Right forelimb (tissue), 1 donor: ENCODE data around the gene STK32B.

ENCODE experiments used
- DNase-seq: peaks from one replicate; pipeline ENCODE4 v3.0.0-alpha.2; 2018

Gene STK32B

DNA sequence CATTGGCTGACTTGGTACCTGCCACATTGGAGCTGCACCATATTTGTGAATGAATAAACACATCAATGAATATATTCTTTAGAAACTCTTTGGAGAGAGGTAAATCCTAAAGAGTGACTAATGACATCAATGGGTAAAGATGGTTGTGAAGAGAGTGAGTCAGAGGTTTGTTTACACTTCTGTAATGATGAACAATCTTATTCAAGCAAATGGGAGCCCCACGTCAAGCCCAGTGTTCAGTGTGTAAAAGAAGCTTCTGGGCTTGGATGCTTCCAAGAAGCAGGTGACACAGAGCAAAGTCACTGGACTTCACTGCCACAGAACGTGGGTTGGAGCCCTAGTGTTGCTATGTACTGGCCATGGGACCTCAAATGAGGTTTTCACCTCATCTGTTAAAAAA lies 319.0 kb downstream of the STK32B start:
- no peak for DNase-seq

- no peak for DNase-seq
Observed at GRCh38 chr4:5371415-5372190, 320.3 kb downstream of the STK32B start.

DNA sequence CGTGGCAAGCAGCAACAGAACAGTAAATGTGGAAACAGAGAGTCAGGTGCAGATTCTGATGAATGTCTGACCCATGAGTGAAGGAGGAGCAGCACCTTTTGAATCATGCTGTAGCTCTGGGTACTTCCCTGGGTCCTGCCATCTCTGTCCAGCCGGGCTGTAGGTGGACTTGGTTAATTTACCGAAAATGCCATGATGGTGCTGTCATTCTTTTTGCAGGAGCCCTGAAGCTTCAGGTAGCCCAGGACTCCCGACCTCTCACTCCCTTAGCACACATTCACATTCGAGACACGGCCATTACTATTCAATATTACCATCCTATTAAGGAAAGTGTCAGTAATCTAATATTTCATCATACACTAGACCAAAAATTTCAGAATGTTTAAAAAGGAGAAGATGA lies 320.9 kb downstream of the STK32B start:
- DNase-seq: no peak

GRCh38 chr4:5373327-5373726 lies 322.0 kb downstream of the STK32B start:
- no peak for DNase-seq

DNA sequence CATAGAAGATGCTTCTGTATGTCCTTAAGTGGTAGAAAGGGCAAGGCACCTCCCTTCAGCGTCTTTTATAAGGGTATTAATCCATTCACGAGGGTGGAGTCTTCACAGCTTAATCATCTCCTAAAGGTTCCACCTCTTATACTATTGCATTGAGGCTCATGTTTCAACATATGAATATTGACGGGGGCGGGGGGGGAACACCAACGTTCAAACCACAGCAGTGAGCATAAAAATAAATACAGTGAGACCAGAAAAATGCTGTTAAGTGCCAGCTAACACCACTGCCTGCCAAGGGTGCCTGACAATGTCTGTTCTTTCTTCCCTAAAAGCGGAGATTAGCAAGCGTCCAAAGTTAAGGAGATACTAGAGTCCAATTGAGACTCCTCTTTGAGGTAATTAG lies 323.3 kb downstream of the STK32B start:
- DNase-seq: no peak

- DNase-seq: no peak
Observed at GRCh38 chr4:5374994-5375393, 323.7 kb downstream of the STK32B start.

DNA sequence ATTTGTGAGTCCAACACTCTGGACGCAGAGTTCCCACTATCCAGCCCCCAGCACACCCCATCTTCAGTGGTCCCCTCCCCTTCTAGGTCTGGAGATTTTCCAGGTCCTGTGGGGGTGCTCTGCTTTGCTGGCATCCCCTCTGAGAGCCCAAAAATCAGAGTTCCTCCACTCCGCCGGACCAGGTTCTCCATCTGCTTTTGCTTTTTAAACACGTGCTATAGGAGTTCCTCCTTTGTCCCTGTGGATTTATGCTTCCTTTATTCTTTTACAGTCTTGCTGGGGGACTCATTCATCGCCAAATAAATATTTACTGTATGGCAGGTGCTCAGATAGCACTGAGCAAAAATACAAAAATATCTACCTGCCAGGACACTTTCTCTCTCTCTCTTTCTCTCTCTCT lies 324.7 kb downstream of the STK32B start:
- DNase-seq: no peak

DNA sequence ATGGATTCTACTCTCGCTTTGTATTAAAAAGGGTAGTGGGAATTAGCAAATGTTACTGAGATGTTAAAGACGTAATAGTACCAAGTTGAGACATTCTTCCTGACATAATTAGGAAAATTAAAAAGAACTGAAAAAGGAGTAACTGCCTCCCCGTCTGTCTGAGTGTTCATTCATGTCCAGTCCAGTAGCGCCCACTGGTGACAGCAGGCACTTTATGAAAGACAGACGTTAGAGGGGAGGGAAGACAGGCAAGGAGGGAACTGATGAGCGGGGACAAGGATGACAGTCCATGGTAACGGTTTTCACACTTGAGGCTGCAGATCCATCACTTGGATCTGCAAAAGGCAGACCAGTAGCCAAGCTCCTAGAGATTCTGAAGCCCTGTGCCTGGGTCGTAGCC lies 326.7 kb downstream of the STK32B start:
- DNase-seq: no peak

DNA sequence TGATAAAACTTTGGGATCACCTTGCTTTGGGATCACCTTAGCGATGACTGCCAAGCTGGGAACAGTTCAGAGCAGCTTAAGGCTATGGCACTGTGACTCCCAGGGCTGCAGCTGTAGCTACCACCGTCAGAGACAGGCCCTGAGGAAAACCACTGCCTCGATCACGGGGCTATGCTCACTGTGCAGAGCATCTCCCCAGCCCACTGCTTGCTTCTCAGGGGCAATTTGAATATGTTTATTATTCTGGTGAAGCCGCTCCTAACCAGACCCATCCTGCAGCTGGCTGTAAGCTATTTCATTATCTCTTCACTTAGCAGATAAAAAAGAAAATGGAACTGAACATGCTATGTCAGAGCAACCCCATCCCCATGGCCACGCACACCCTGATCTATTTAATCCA lies 328.6 kb downstream of the STK32B start:
- no peak for DNase-seq

GRCh38 chr4:5381961-5382441 lies 330.7 kb downstream of the STK32B start:
- no peak for DNase-seq

DNA sequence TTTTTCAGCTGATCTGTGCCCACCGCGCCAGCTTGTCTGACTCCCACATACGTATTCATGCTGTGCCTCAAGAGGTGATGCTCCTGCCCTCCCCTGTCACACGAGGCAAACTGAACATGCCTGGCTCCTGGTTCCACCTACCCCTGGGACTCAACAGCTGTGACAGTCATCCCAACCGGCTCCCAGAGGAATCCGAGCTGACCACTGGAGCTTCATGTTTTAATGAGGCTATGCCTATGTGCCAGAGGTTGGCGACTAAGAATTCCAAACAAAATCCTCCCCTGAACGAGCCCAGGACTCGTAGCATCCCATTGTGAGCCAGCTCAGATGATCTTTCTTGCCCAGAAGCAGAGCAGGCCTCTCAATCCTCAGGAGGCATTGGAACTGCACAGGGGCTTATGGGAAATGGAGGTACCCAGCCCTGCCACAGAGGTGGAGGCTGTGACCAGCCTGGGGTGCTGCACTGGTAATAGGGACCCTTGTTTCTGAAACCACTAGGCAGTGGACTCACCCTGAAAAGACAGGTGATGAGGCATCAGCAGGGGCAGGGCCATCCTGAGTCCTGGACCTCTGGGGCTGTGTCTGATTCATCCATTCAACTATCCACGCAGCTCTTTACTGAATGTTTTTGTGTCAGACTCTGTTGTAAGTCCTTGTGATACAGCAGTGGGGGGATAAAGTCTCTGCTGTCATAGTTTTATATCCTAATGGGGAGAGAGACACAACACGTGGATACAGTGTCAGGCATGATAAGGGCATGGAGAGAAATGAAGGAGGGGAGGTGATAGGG lies 332.1 kb downstream of the STK32B start:
- no peak for DNase-seq

- no peak for DNase-seq
Observed at GRCh38 chr4:5385741-5386311, 334.5 kb downstream of the STK32B start.

DNA sequence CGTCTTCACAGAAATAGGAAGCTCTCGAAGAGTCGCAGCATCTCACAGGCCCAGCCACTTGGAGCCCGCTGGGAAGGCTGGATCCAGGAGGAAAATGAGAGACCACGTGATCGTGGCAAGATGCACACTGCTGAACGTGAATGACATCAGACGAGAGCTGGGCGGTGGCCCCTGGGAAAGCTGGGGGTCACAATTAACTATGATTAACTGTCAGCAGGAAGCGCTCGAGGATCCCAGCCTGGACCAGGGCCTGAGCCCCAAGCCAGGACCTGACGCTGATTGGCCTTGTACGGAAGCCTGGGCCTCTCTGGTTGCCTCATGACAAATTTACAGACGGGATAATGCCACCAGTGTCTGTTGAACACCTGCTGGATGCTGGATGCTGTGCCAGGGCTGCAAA lies 335.6 kb downstream of the STK32B start:
- DNase-seq: no peak

DNA sequence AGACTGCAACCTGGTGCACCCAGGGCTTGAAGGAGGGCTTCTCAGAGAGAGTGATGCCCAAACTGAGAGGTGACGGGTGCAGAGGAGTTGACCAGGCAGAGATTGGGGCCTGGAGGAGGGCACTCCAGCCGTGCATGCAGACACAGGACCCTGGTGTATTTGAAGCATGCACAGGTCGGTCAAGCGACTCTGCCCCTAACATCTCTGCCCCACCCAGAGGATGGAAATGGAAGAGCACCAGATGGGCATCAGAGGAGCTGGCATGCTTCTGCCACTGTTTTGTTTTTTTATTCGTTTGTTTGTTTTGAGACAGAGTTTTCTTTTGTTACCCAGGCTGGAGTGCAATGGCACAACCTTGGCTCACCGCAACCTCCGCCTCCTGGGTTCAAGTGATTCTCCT lies 336.2 kb downstream of the STK32B start:
- DNase-seq: no peak

DNA sequence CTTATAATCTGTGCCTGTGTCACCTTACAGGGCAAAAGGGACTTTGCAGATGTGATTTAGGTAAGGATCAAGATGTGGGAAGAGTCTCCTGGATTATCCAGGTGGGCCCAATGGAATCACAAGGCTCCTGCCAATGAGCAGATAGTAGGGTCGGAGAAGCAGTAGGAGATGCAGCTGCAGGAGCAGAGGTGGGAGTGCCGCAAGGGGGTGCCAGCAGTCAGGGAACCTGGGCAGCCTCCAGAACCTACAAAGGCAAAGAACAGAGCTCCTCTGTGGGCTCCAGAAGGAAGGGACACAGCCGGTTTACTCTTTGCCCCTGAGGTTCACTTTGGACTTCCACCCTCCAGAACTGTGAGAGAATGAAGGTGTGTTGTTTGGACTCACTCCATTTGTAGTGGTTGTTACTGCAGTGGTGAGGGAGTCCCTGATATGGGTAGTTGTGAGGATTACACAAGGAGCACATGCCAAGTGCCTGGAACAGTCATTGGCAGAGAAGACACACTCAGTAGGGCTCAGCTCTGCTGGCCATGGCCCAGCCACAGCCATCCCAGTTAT lies 338.6 kb downstream of the STK32B start:
- no peak for DNase-seq

DNA sequence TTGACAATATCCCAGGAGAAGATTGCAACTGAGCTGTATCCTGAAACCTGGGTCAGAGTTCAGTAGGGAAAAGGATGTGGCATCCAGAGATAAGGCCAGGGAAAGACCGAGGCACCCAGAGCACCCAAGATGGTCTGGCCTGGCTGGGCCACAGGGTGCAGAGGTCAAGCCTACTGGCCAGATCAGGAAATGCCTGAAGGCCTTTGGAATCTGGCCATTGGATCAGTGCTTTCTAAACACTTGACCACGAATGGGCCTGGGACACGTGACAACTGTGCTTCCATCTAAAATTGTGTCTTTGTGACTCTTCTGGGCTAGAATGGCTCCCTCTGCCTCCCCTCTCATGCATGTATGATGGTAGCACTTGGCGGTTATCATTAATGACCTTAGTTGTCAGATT lies 340.2 kb downstream of the STK32B start:
- no peak for DNase-seq

DNA sequence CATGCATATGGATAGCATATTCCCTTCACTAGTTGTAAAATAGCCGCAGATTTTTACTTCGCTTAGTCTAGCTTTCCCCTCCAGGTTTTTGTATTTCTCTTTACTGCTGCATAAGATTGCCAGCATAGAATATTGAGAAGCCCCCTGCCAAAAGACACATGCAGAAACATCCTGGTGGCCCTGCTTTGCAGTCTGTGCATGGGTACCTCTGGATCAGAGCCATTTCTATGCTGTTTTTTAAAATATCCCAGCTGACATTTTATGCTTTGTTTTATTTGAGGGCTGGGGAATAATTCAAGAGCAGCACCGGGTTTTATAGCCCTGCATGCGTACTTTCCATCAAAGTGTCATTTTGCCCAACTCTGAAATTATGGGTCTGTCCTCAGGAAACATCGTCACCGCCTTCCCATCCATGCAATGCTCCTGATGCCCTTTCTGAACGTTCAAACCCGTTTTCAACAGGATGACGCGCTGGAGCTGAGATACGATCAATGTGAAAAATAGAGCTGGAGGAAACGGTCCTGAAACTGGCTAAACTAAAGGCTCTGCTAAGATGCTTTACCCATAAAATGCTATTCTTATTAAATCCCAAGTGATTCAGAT lies 342.7 kb downstream of the STK32B start:
- DNase-seq: no peak

DNA sequence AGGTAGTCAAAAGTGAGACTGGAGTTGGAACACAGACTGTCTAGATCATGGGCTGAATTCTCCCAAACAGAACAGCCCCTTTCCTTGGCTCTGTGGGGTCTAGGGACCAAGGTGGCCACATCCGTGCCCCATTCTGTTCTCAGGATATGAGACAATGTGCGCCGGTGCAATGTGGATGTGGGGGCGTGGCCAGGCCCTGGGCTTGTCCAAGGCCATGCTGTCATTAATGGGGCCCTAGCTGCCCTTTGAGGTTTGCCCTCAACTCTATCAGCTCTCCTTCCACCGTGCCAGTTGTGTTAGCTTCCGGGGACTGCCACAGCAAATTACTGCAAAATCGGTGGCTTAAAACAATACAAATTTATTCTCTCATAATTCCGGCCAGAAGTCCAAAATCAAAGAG lies 344.5 kb downstream of the STK32B start:
- DNase-seq: no peak

- no peak for DNase-seq
Observed at GRCh38 chr4:5398056-5398455, 346.8 kb downstream of the STK32B start.

DNA sequence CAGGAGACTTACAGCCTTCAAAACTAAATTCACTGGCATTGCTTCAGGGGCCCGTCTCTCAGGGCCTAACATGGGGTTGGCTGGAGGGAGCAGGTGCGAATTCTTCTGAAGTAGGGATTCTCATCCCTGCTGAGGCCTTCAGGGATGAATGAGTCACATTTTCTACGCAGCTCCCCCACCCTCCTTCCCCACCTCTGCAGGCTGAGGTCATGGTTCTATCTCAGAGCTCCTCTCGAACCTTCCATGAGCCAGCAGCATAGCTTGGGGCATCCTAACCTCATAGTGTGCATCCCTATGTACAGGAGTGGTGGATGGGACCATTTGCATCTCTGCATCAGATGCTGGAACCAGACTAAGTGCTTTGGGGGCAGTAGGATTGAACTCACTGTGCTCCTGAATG lies 347.8 kb downstream of the STK32B start:
- no peak for DNase-seq

DNA sequence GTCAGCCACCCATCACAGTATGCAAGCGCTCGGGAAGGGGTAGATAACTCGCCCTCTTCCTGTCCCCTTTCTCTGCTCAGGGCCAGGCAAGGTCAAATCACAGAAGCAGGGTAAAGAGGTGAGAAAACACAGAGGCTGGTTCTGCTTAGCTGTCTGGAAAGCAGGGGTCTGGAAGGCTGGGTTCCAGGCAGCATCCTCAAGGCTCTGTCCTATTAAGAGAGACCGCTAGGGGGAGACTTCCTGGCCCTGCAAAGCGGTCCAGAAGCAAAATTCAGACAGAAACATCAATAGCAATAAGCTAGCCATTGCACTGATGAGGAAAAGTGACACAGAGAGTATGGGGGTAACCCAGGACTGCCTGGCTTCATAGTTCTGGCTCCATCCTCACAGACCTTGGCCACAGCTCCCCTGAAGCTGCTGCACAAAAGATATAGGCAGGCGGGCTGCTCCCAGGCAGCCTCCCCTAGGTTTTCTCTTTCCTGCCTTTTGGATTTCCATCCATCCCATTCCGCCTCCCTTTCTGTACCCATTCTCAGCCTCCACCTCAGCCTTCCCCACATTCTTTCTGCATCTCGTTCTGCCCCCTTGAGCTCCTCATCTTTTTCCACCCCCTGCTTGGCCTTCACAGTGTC lies 348.6 kb downstream of the STK32B start:
- no peak for DNase-seq

DNA sequence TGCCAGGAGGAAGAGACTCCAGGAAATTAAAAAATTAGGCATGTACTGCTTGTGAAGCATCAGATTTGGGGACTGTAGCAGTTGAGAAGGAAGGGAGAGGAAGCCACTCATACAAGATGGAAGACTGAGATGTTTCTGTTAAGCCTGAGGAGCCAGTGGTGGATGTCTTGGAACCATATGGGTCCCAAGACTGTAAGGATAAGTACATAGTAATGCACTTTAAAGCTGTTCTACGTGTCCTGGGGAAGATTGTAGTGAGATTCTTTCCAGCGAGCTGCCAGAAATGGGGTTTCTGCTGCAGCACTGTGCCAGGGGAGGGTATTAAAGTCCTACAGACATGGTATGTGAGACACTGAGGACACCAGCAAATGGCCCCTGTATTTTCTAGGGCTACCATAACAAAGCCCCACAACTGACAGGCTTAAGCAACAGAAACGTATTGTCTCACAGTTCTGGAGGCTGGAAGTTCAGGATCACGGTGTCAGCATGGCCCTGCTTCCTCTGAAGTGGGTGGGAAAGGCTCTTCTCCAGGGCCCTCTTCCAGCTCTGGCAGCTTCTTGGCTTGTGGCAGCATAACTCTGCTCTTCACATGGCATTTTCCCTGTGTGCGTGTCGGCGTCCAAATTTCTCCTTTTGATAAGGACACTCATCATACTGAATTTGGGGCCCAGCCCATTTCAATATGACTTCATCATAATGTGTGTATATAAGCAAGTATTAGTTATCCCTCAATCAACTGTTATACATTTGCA lies 352.6 kb downstream of the STK32B start:
- DNase-seq: no peak
